ENCODE measurements around the gene COL6A3. TPM values are rescaled to one million over a fixed set of nuclear protein-coding genes. Genes with fewer than 3 reads are reported as not detected.

COL6A3 gene
- total RNA-seq (2021; ENCODE audit: unreplicated experiment) (1.2 TPM), Bru-seq, nascent RNA (percentile 23 among the genes with signal in this experiment), BruChase-seq, experiment 1, labeled RNA remaining after a 6-hour chase (percentile 34 among the genes with signal in this experiment), BruChase-seq, experiment 2, labeled RNA remaining after a 2-hour chase (percentile 24 among the genes with signal in this experiment)
- 0.30 and 0.32 TPM in 2 replicates for polyA plus RNA-seq (2012)
- long read RNA-seq, partial matches to known transcripts = 1 of 2 reads
- long read RNA-seq, other reads (novel, unspliced or antisense) = 1 of 2 reads

- ChIA-PET CTCF (interaction anchor here (1.2 kb wide), 1 partner anchor 8 kb away, joined by 6 read pairs; no protein-coding TSS in a partner anchor), RAD21 (ENCODE audit: low non-redundant PET in 1 of 2, low total read pairs in 2 of 2, uncharacterized antibody in 2 of 2, unreplicated experiment in 2 of 2) (interaction anchor here in 1 of 2 experiments (0.6 kb wide), 1 partner anchor 13 kb away, joined by 7 read pairs; no protein-coding TSS in a partner anchor)
Measured at GRCh38 chr2:237413777-237414661, at the start of gene COL6A3. COL6A3 (minus strand) TSS chr2:237414164; CDS start chr2:237396817, 17,347 bp downstream.

More at GRCh38 chr2:237413777-237414661, at the start of gene COL6A3:
- no peaks in the 10 kb centered on the region for H3K9me2 ChIP-seq (ENCODE audit: insufficient read depth)
- H4K20me1 ChIP-seq (ENCODE audit: insufficient read depth) = no peaks in the 10 kb centered on the region
- no peaks in the 10 kb centered on the region for H3K79me2 ChIP-seq (ENCODE audit: insufficient read depth, low read length)
- H3K4me3 ChIP-seq (replicated peaks in 1 of 2; ENCODE audit: low read depth in 1 of 2, low read length in 2 of 2) = no peak within 1 kb of the TSS
- no peak within 1 kb of the TSS for H3K4me2 ChIP-seq (ENCODE audit: low read length)
- POLR2A ChIA-PET = no interaction called here
- intact Hi-C loops (cut with micrococcal nuclease) = no loop called here
- no peak within 1 kb of the TSS for H3K27ac ChIP-seq (ENCODE audit: low read depth, low read length)
- no TSS peak for BruUV-seq (replicated peaks)
- TF ChIP-seq, protein P1, sequence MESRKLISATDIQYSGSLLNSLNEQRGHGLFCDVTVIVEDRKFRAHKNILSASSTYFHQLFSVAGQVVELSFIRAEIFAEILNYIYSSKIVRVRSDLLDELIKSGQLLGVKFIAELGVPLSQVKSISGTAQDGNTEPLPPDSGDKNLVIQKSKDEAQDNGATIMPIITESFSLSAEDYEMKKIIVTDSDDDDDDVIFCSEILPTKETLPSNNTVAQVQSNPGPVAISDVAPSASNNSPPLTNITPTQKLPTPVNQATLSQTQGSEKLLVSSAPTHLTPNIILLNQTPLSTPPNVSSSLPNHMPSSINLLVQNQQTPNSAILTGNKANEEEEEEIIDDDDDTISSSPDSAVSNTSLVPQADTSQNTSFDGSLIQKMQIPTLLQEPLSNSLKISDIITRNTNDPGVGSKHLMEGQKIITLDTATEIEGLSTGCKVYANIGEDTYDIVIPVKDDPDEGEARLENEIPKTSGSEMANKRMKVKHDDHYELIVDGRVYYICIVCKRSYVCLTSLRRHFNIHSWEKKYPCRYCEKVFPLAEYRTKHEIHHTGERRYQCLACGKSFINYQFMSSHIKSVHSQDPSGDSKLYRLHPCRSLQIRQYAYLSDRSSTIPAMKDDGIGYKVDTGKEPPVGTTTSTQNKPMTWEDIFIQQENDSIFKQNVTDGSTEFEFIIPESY (IDR thresholded peaks at IDR 0.05; ENCODE audit: extremely low read depth, insufficient replicate concordance, low read length) = no peak
- TF ChIP-seq SRF (IDR thresholded peaks at IDR 0.05; ENCODE audit: low read depth) = no peak
- TF ChIP-seq, protein P2, sequence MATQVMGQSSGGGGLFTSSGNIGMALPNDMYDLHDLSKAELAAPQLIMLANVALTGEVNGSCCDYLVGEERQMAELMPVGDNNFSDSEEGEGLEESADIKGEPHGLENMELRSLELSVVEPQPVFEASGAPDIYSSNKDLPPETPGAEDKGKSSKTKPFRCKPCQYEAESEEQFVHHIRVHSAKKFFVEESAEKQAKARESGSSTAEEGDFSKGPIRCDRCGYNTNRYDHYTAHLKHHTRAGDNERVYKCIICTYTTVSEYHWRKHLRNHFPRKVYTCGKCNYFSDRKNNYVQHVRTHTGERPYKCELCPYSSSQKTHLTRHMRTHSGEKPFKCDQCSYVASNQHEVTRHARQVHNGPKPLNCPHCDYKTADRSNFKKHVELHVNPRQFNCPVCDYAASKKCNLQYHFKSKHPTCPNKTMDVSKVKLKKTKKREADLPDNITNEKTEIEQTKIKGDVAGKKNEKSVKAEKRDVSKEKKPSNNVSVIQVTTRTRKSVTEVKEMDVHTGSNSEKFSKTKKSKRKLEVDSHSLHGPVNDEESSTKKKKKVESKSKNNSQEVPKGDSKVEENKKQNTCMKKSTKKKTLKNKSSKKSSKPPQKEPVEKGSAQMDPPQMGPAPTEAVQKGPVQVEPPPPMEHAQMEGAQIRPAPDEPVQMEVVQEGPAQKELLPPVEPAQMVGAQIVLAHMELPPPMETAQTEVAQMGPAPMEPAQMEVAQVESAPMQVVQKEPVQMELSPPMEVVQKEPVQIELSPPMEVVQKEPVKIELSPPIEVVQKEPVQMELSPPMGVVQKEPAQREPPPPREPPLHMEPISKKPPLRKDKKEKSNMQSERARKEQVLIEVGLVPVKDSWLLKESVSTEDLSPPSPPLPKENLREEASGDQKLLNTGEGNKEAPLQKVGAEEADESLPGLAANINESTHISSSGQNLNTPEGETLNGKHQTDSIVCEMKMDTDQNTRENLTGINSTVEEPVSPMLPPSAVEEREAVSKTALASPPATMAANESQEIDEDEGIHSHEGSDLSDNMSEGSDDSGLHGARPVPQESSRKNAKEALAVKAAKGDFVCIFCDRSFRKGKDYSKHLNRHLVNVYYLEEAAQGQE (IDR thresholded peaks at IDR 0.05; ENCODE audit: low read depth) = no peak
- no peak for TF ChIP-seq RAD21 (IDR thresholded peaks at IDR 0.05; ENCODE audit: low read depth)
- no peak for TF ChIP-seq EZH2phosphoT487 (IDR thresholded peaks at IDR 0.05; ENCODE audit: borderline replicate concordance)
- no peak for TF ChIP-seq EGR1 (IDR thresholded peaks at IDR 0.05; ENCODE audit: low read depth)
- peaks cover 0 to 3% of the 10 kb centered on the region in 2 experiments; a peak in 1 of 4 replicates for H3K4me1 ChIP-seq (ENCODE audit: control insufficient read depth in 1 of 2, insufficient read depth in 2 of 2, low read length in 2 of 2)
- no peak for ATAC-seq
- no peak for DNase-seq (ENCODE audit: low read depth, low spot score)
- H3K9ac ChIP-seq (ENCODE audit: low read length) = no peak within 1 kb of the TSS
- H3K27me3 ChIP-seq (ENCODE audit: insufficient read depth, low read length) = peaks cover 25% of the 10 kb centered on the region; the same call in 1 of the 2 replicates
- no peak within 1 kb of the TSS for H2AFZ ChIP-seq (ENCODE audit: low read depth, low read length, poor library complexity, severe bottlenecking)
- H3K9me3 ChIP-seq (ENCODE audit: control insufficient read depth in 1 of 2, insufficient read depth in 1 of 2, low read depth in 1 of 2, low read length in 2 of 2) = no peaks in the 10 kb centered on the region
- H3K36me3 ChIP-seq (ENCODE audit: control insufficient read depth in 1 of 2, insufficient read depth in 2 of 2, low read length in 2 of 2) = no peaks in the 10 kb centered on the region
